ENCODE data around the gene ABCB11. TPM values are rescaled to one million over a fixed set of nuclear protein-coding genes. Genes with fewer than 3 reads are reported as not detected.

ABCB11 gene
- total RNA-seq, 1 donor from 2014 or later = not detected

DNA sequence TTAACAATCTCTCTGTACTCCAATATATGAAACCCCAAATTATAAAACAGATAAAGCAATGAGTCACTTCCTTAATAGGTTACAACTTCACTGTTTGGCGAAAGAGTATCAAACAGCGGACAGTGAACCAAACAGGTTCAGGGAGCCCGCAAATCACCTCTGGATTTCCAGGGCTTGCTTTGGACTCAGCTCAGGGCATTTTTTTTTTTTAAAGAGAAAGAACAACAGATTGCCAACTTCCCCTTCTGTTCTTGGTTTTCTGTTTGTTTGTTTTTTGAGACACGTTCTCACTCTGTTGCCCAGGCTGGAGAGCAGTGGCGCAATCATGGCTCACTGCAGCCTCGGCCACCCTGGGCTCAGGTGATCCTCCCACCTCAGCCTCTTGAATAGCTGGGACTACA lies 52.7 kb downstream of the ABCB11 start:
- Mint-ChIP-seq H3K4me1 (ENCODE audit: low read depth, unreplicated experiment) (peaks cover 1% of the 10 kb centered on the region), H3K27ac (ENCODE audit: unreplicated experiment) (no peak overlapping the region)

DNA sequence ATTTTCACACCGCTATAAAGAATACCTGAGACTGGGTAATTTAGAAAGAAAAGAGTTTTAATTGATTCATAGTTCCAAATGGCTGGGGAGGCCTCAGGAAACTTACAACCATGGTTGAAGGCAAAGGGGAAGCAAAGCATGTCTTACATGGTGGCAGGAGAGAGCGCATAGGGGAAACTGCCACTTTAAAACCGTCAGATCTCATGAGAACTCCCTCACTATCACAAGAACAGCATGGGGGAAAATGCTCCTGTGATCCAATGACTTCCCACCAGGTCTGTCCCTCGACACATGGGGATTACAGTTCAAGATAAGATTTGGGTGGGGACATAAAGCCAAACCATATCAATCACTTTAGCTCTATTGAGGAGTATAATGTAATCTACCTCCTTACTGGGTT lies 53.5 kb downstream of the ABCB11 start:
- TF ChIP-seq, protein P1, sequence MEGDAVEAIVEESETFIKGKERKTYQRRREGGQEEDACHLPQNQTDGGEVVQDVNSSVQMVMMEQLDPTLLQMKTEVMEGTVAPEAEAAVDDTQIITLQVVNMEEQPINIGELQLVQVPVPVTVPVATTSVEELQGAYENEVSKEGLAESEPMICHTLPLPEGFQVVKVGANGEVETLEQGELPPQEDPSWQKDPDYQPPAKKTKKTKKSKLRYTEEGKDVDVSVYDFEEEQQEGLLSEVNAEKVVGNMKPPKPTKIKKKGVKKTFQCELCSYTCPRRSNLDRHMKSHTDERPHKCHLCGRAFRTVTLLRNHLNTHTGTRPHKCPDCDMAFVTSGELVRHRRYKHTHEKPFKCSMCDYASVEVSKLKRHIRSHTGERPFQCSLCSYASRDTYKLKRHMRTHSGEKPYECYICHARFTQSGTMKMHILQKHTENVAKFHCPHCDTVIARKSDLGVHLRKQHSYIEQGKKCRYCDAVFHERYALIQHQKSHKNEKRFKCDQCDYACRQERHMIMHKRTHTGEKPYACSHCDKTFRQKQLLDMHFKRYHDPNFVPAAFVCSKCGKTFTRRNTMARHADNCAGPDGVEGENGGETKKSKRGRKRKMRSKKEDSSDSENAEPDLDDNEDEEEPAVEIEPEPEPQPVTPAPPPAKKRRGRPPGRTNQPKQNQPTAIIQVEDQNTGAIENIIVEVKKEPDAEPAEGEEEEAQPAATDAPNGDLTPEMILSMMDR (IDR thresholded peaks at IDR 0.05; ENCODE audit: partially characterized antibody, unreplicated experiment) = no peak
- Mint-ChIP-seq H3K4me1 (ENCODE audit: low read depth, unreplicated experiment) (peaks cover 1% of the 10 kb centered on the region), H3K27me3 (ENCODE audit: unreplicated experiment) (no peaks in the 10 kb centered on the region), H3K4me3 (ENCODE audit: unreplicated experiment) (no peak overlapping the region), H3K27ac (ENCODE audit: unreplicated experiment) (no peak overlapping the region), H3K9me3 (ENCODE audit: unreplicated experiment) (no peaks in the 10 kb centered on the region), H3K36me3 (ENCODE audit: unreplicated experiment) (no peaks in the 10 kb centered on the region)
- no peak for DNase-seq

More for the DNA sequence above, 52.7 kb downstream of the ABCB11 start:
- H3K27me3 Mint-ChIP-seq (ENCODE audit: unreplicated experiment) = no peaks in the 10 kb centered on the region
- H3K9me3 Mint-ChIP-seq (ENCODE audit: unreplicated experiment) = no peaks in the 10 kb centered on the region
- no peak overlapping the region for H3K4me3 Mint-ChIP-seq (ENCODE audit: unreplicated experiment)
- DNase-seq = no peak
- TF ChIP-seq, protein P1 (IDR thresholded peaks at IDR 0.05; ENCODE audit: partially characterized antibody, unreplicated experiment) = no peak
- H3K36me3 Mint-ChIP-seq (ENCODE audit: unreplicated experiment) = no peaks in the 10 kb centered on the region

DNA sequence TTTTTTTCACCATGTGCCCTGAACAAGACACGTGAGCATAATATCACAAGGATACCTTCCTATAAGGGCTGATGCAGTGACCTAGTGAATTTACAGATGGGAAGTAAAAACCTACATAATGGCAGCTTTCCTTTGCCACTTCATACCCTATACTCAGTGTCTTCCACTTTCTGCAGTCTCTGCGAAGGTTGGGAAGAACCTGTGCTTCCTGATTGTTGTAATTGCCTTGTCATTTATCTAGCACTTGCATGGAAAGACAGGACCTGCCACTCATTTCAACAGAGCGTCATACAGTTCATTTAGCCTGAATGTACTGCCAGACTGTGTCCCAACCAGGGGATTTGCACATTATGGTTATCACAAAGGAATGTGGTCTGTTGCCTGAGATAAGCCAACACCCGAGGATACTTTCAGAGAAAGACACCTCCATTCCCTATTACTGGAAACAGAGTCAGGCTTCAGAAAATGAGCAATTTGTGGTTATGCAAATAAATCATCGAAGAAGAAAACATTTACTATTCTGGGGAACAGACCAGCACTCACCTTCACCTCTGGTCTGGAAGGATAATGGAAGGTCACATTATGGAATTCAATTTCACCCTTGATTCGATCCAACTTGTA lies 55.0 kb downstream of the ABCB11 start:
- Mint-ChIP-seq H3K4me1 (ENCODE audit: low read depth, unreplicated experiment) (peaks cover 1% of the 10 kb centered on the region), H3K9me3 (ENCODE audit: unreplicated experiment) (no peaks in the 10 kb centered on the region), H3K4me3 (ENCODE audit: unreplicated experiment) (no peak overlapping the region), H3K27me3 (ENCODE audit: unreplicated experiment) (no peaks in the 10 kb centered on the region), H3K27ac (ENCODE audit: unreplicated experiment) (no peak overlapping the region), H3K36me3 (ENCODE audit: unreplicated experiment) (no peaks in the 10 kb centered on the region)
- TF ChIP-seq, protein P1 (IDR thresholded peaks at IDR 0.05; ENCODE audit: partially characterized antibody, unreplicated experiment) = no peak
- no peak for DNase-seq

DNA sequence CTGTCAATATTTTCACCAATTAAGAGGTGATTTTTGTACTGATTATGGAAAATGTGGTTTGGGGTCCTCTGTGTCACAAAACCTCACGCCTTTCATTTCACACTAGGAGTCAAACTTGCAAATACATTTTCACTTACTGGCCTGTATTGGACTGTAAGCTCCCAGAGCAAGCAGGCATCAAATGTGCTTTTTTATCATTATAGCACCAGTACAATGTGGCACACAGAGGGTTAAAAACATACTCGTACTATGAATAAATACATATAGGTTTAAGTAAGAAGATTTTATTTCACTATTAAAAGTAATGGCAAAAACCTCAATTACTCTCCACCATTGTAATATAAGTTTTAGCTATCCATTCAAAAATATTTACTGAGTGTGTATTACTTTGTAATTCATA lies 56.7 kb downstream of the ABCB11 start:
- Mint-ChIP-seq H3K36me3 (ENCODE audit: unreplicated experiment) (no peaks in the 10 kb centered on the region), H3K27me3 (ENCODE audit: unreplicated experiment) (no peaks in the 10 kb centered on the region), H3K9me3 (ENCODE audit: unreplicated experiment) (no peaks in the 10 kb centered on the region), H3K27ac (ENCODE audit: unreplicated experiment) (no peak overlapping the region), H3K4me1 (ENCODE audit: low read depth, unreplicated experiment) (peaks cover 1% of the 10 kb centered on the region), H3K4me3 (ENCODE audit: unreplicated experiment) (no peak overlapping the region)
- TF ChIP-seq, protein P1 (IDR thresholded peaks at IDR 0.05; ENCODE audit: partially characterized antibody, unreplicated experiment) = no peak
- DNase-seq = no peak

DNA sequence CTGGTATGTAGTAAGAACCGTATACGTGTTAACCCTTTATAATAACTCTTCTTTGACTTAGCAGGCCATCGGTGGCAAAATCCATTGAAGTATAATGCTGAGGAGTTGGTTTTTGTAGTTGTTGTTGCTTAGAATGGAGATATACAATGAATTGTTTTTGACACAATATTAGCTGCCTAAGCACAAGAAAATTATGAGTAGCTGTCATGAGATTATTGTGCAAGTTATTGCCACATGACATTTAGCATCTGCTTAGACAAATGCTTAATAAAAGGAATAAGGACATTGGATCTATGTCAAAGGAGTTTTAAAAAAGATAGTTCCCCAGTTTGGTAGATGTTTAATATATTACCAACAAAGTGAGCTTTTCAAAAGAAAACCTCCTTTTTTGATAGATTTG lies 59.9 kb downstream of the ABCB11 start:
- H3K36me3 Mint-ChIP-seq (ENCODE audit: unreplicated experiment) = no peaks in the 10 kb centered on the region
- TF ChIP-seq, protein P1 (IDR thresholded peaks at IDR 0.05; ENCODE audit: partially characterized antibody, unreplicated experiment) = no peak
- peaks cover 1% of the 10 kb centered on the region for H3K4me1 Mint-ChIP-seq (ENCODE audit: low read depth, unreplicated experiment)
- no peaks in the 10 kb centered on the region for H3K27me3 Mint-ChIP-seq (ENCODE audit: unreplicated experiment)
- no peak overlapping the region for H3K27ac Mint-ChIP-seq (ENCODE audit: unreplicated experiment)
- DNase-seq = no peak
- no peaks in the 10 kb centered on the region for H3K9me3 Mint-ChIP-seq (ENCODE audit: unreplicated experiment)
- H3K4me3 Mint-ChIP-seq (ENCODE audit: unreplicated experiment) = no peak overlapping the region
